Uterus (tissue), 2 donors: ENCODE results near the gene PRDM15.

Experiments
- POLR2A ChIP-seq, 2 donors: fragments of 450-650 bp; IDR thresholded peaks; one replicate each; pipeline ENCODE4 v1.6.1; 2016; ENCODE audit warnings: antibody characterized with exemption in 2 of 2, mild to moderate bottlenecking in 1 of 2, moderate library complexity in 1 of 2
- TF ChIP-seq, protein P1 (sequence below), 4 experiments: fragments of 200-600 bp in 2 of 4; fragments of 450-650 bp in 2 of 4; sonication (generic) in 2 of 4; IDR thresholded peaks; one replicate each; pipeline ENCODE4 v1.5.1; 2016 to 2019; ENCODE audit warnings: antibody characterized with exemption in 4 of 4, mild to moderate bottlenecking in 2 of 4, moderate library complexity in 1 of 4

DNA sequence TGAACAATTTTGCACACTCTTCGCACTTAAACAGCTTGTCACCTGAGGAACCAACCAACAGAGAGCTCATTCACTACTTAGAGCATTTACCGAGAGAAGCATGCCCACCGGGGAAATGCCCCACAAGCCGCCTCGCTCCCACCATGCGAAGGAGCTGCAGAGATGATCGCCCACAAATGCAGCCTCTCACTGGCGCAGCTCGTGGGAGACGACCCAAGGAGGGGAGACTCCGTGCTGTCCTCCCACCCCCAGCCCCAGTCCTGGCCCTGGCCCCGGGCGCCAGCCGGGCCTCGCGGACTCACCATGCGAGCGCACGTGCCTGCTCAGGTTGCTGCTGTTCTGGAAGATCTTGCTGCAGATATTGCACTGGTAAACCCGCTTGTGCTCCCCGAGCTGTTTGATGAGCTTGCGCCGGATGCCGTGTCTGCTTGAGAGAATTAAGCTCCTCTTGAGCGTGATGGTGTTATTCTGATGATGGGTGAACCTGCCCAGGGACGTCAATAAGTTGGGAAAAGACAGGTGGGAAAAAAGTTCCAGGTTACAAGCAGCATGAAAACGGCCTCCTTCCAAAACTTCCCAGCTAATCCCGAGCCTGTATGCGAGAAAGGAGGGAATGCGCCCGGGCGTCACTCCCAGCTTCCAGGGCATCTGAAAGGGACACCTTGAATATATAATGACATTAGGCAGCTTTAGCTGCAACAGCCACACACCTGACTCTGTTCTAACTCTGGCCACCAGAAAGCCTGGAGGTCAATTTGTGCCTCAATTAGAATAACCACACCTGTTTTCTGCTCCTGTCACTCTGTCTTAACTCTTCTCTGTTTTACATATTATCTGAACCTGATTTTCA lies 42.8 kb downstream of the PRDM15 start:
- TF ChIP-seq, protein P1, sequence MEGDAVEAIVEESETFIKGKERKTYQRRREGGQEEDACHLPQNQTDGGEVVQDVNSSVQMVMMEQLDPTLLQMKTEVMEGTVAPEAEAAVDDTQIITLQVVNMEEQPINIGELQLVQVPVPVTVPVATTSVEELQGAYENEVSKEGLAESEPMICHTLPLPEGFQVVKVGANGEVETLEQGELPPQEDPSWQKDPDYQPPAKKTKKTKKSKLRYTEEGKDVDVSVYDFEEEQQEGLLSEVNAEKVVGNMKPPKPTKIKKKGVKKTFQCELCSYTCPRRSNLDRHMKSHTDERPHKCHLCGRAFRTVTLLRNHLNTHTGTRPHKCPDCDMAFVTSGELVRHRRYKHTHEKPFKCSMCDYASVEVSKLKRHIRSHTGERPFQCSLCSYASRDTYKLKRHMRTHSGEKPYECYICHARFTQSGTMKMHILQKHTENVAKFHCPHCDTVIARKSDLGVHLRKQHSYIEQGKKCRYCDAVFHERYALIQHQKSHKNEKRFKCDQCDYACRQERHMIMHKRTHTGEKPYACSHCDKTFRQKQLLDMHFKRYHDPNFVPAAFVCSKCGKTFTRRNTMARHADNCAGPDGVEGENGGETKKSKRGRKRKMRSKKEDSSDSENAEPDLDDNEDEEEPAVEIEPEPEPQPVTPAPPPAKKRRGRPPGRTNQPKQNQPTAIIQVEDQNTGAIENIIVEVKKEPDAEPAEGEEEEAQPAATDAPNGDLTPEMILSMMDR (IDR thresholded peaks at IDR 0.05) = no peak
- TF ChIP-seq POLR2A (IDR thresholded peaks at IDR 0.05) = no peak
